ENCODE results near the gene RIMS4. TPM values are rescaled to one million over a fixed set of nuclear protein-coding genes. Genes with fewer than 3 reads are reported as not detected.

RIMS4 gene
- total and polyA plus RNA-seq, 2 of the 13 experiments (the other 11 are each of a cell fraction or from before 2014, with no cell fraction given), result 0.01 to 0.07 TPM

DNA sequence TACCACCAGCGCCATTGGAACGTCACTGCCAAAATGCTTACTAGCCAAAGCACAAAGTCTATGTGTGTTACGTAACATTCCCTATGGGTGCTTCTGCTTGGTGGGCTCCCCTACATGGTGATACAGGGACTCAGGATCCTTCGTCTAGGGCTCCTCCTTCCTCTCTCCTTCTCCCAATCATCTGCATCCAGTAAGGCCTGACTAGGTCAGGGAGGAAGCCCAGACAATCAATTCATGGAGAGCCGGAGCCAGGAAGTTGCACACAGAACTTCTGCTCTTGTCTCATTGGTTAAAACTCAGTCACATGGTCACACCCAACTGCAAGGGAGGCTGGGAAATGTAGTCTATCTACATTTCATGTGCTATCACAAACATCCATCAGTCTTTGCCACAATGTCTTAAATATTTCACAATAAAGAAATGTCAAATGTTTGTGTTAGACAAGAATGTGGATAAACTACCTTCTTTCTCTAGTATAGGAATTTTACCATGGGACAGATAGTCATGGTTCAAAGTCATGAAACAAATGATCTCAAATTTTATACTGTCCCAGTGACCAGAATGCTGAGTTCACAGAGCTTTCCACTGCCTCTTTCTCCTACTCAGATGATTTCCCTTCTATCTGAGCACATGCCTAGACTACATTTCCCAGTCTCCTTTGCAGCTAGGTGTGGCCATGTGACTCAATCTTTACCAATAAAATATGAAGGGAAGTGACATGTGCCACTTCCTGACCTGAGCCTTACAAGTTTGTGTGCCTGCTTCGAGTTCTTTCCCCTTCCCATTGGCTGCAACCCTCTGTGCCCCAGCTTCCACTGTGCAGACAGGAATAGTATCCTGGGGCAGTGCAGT is 74.0 kb downstream of the RIMS4 start (continued):
- TF ChIP-seq, protein P1, sequence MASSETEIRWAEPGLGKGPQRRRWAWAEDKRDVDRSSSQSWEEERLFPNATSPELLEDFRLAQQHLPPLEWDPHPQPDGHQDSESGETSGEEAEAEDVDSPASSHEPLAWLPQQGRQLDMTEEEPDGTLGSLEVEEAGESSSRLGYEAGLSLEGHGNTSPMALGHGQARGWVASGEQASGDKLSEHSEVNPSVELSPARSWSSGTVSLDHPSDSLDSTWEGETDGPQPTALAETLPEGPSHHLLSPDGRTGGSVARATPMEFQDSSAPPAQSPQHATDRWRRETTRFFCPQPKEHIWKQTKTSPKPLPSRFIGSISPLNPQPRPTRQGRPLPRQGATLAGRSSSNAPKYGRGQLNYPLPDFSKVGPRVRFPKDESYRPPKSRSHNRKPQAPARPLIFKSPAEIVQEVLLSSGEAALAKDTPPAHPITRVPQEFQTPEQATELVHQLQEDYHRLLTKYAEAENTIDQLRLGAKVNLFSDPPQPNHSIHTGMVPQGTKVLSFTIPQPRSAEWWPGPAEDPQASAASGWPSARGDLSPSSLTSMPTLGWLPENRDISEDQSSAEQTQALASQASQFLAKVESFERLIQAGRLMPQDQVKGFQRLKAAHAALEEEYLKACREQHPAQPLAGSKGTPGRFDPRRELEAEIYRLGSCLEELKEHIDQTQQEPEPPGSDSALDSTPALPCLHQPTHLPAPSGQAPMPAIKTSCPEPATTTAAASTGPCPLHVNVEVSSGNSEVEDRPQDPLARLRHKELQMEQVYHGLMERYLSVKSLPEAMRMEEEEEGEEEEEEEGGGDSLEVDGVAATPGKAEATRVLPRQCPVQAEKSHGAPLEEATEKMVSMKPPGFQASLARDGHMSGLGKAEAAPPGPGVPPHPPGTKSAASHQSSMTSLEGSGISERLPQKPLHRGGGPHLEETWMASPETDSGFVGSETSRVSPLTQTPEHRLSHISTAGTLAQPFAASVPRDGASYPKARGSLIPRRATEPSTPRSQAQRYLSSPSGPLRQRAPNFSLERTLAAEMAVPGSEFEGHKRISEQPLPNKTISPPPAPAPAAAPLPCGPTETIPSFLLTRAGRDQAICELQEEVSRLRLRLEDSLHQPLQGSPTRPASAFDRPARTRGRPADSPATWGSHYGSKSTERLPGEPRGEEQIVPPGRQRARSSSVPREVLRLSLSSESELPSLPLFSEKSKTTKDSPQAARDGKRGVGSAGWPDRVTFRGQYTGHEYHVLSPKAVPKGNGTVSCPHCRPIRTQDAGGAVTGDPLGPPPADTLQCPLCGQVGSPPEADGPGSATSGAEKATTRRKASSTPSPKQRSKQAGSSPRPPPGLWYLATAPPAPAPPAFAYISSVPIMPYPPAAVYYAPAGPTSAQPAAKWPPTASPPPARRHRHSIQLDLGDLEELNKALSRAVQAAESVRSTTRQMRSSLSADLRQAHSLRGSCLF (CRISPR knock-in tag; IDR thresholded peaks at IDR 0.05; ENCODE audit: borderline replicate concordance), result no peak
- TF ChIP-seq ZNF138 (CRISPR knock-in tag; IDR thresholded peaks at IDR 0.05; ENCODE audit: low read depth) (0 out of 2 replicates have a peak, but pooled peaks have one; percentile 51), HBP1 (CRISPR knock-in tag; IDR thresholded peaks at IDR 0.05; ENCODE audit: low read depth) (no peak), ZNF484 (CRISPR knock-in tag; IDR thresholded peaks at IDR 0.05; ENCODE audit: borderline replicate concordance, low read depth) (no peak), ZNF263 (CRISPR knock-in tag; IDR thresholded peaks at IDR 0.05) (0 out of 2 replicates have a peak, but pooled peaks have one; percentile 26), BCL6 (CRISPR knock-in tag; IDR thresholded peaks at IDR 0.05) (peak; percentile 37; the same call in 1 of the 2 replicates), IKZF5 (CRISPR knock-in tag; IDR thresholded peaks at IDR 0.05) (no peak), HNRNPK (IDR thresholded peaks at IDR 0.05; ENCODE audit: low read depth, low read length, poor library complexity, severe bottlenecking) (no peak), PTBP1 (IDR thresholded peaks at IDR 0.05; ENCODE audit: low read depth, low read length, poor library complexity, severe bottlenecking) (no peak), ZNF781 (CRISPR knock-in tag; IDR thresholded peaks at IDR 0.05; ENCODE audit: borderline replicate concordance, not compliant biosample characterization) (peak; percentile 59), CTCF (CRISPR knock-in tag; IDR thresholded peaks at IDR 0.05) (peak; percentile 59), LBX2 (CRISPR knock-in tag; IDR thresholded peaks at IDR 0.05; ENCODE audit: borderline replicate concordance) (no peak), TEAD2 (CRISPR knock-in tag; IDR thresholded peaks at IDR 0.05) (no peak), SATB2 (CRISPR knock-in tag; IDR thresholded peaks at IDR 0.05) (no peak)
- TF ChIP-seq, protein P2, sequence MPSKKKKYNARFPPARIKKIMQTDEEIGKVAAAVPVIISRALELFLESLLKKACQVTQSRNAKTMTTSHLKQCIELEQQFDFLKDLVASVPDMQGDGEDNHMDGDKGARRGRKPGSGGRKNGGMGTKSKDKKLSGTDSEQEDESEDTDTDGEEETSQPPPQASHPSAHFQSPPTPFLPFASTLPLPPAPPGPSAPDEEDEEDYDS (CRISPR knock-in tag; IDR thresholded peaks at IDR 0.05), result no peak; the same call in 1 of the 2 replicates
